Measurements from ENCODE around the gene COX7A2. TPM values are rescaled to one million over a fixed set of nuclear protein-coding genes. Genes with fewer than 3 reads are reported as not detected.

COX7A2 gene
- total and polyA plus RNA-seq, 2 experiments from 2014 or later: 768 to 1,135 TPM

- Histone ChIP-seq H3K36me3 (no peaks in the 10 kb centered on the region), H3K27me3 (no peaks in the 10 kb centered on the region), H3K4me1 (ENCODE audit: low read depth) (no peaks in the 10 kb centered on the region), H3K9me3 (ENCODE audit: low read depth) (no peaks in the 10 kb centered on the region), H3K4me3 (no peak overlapping the region), H3K27ac (no peak overlapping the region)
- no peak for DNase-seq (ENCODE audit: low read depth in 1 of 2, low spot score in 1 of 2)
- TF ChIP-seq, protein P1, sequence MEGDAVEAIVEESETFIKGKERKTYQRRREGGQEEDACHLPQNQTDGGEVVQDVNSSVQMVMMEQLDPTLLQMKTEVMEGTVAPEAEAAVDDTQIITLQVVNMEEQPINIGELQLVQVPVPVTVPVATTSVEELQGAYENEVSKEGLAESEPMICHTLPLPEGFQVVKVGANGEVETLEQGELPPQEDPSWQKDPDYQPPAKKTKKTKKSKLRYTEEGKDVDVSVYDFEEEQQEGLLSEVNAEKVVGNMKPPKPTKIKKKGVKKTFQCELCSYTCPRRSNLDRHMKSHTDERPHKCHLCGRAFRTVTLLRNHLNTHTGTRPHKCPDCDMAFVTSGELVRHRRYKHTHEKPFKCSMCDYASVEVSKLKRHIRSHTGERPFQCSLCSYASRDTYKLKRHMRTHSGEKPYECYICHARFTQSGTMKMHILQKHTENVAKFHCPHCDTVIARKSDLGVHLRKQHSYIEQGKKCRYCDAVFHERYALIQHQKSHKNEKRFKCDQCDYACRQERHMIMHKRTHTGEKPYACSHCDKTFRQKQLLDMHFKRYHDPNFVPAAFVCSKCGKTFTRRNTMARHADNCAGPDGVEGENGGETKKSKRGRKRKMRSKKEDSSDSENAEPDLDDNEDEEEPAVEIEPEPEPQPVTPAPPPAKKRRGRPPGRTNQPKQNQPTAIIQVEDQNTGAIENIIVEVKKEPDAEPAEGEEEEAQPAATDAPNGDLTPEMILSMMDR (IDR thresholded peaks at IDR 0.05; ENCODE audit: low read depth, low read length): no peak
These were observed 23.2 kb downstream of the COX7A2 start for GRCh38 chr6:75220357-75220756.

- peaks cover 3% of the 10 kb centered on the region for H3K4me1 ChIP-seq (ENCODE audit: low read depth)
- H3K4me3 ChIP-seq: no peak overlapping the region
- H3K27me3 ChIP-seq: no peaks in the 10 kb centered on the region
- no peak for DNase-seq (ENCODE audit: low read depth in 1 of 2, low spot score in 1 of 2)
- H3K9me3 ChIP-seq (ENCODE audit: low read depth): no peaks in the 10 kb centered on the region
- TF ChIP-seq, protein P1 (IDR thresholded peaks at IDR 0.05; ENCODE audit: low read depth, low read length): no peak
- no peaks in the 10 kb centered on the region for H3K36me3 ChIP-seq
- H3K27ac ChIP-seq: no peak overlapping the region
These were observed 24.3 kb downstream of the COX7A2 start for GRCh38 chr6:75219263-75219662.

DNA sequence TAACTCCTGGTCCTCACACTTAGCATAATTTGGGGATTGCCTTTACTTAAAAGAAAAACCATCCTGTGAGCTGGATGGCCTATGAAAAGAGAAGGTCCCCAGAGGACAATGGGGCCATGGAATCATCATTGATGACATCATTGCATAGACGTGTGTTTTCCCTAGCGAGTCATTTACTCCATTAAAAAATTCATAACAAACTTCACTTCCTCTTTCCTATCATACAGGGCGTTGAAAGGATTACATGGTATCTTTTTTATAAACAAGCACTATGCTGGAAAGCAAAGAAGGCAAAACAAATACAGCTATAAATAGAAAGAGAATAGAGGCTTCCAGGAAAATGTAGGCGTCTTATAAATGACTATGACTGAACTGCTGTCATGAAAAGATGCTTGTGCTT, 26.4 kb downstream of the COX7A2 start:
- H3K27me3 ChIP-seq: no peaks in the 10 kb centered on the region
- H3K4me1 ChIP-seq (ENCODE audit: low read depth): peaks cover 9% of the 10 kb centered on the region
- no peaks in the 10 kb centered on the region for H3K36me3 ChIP-seq
- no peaks in the 10 kb centered on the region for H3K9me3 ChIP-seq (ENCODE audit: low read depth)
- peak in 1 of 2 donors; percentile 58 for DNase-seq (ENCODE audit: low read depth in 1 of 2, low spot score in 1 of 2)
- TF ChIP-seq, protein P1 (IDR thresholded peaks at IDR 0.05; ENCODE audit: low read depth, low read length): no peak
- no peak overlapping the region for H3K4me3 ChIP-seq
- H3K27ac ChIP-seq: no peak overlapping the region

GRCh38 chr6:75215291-75215690, 28.3 kb downstream of the COX7A2 start:
- H3K4me3 ChIP-seq: no peak overlapping the region
- TF ChIP-seq, protein P1 (IDR thresholded peaks at IDR 0.05; ENCODE audit: low read depth, low read length): no peak
- H3K9me3 ChIP-seq (ENCODE audit: low read depth): no peaks in the 10 kb centered on the region
- H3K27ac ChIP-seq: no peak overlapping the region
- H3K4me1 ChIP-seq (ENCODE audit: low read depth): peaks cover 13% of the 10 kb centered on the region
- no peaks in the 10 kb centered on the region for H3K36me3 ChIP-seq
- peak in 1 of 2 donors; percentile 20 for DNase-seq (ENCODE audit: low read depth in 1 of 2, low spot score in 1 of 2)
- no peaks in the 10 kb centered on the region for H3K27me3 ChIP-seq

GRCh38 chr6:75213732-75214131, 29.9 kb downstream of the COX7A2 start:
- H3K4me3 ChIP-seq: no peak overlapping the region
- TF ChIP-seq, protein P1 (IDR thresholded peaks at IDR 0.05; ENCODE audit: low read depth, low read length): no peak

DNA sequence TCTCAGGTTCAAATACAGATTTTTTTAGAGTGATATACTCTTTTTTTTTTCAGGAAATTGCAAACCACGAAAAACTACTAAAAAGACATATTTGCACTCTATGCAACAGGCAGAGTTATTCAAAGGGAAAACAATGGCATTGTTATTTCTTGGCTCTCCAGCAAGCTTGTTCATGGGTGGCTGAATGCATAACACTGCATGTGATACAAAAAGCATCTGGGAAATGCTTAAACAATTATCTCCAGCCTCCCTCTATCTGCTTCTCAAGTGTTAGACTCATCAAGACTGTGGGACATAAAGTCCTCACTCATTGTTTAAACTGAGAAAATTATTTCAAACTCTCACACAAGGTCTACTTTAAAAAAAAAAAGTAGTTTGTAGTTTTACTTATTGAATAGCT, 30.5 kb downstream of the COX7A2 start:
- Histone ChIP-seq H3K36me3 (no peaks in the 10 kb centered on the region), H3K27ac (no peak overlapping the region), H3K27me3 (peaks cover 13% of the 10 kb centered on the region), H3K4me1 (ENCODE audit: low read depth) (peaks cover 13% of the 10 kb centered on the region), H3K9me3 (ENCODE audit: low read depth) (no peaks in the 10 kb centered on the region), H3K4me3 (no peak overlapping the region)
- peak in 1 of 2 donors; percentile 65 for DNase-seq (ENCODE audit: low read depth in 1 of 2, low spot score in 1 of 2)
- TF ChIP-seq, protein P1 (IDR thresholded peaks at IDR 0.05; ENCODE audit: low read depth, low read length): no peak

More at GRCh38 chr6:75213732-75214131, 29.9 kb downstream of the COX7A2 start:
- no peak overlapping the region for H3K27ac ChIP-seq
- peaks cover 13% of the 10 kb centered on the region for H3K4me1 ChIP-seq (ENCODE audit: low read depth)
- no peaks in the 10 kb centered on the region for H3K9me3 ChIP-seq (ENCODE audit: low read depth)
- no peaks in the 10 kb centered on the region for H3K36me3 ChIP-seq
- DNase-seq (ENCODE audit: low read depth in 1 of 2, low spot score in 1 of 2): no peak
- H3K27me3 ChIP-seq: peaks cover 7% of the 10 kb centered on the region
